Hematopoietic multipotent progenitor cell treated with erythropoietin and hydrocortisone succinate and interleukin-3 and kit ligand, for 8 days (in vitro differentiated cells): ENCODE measurements around the gene EFL1.
A peak's percentile ranks its signal among the peaks of the same experiment; 100 is the strongest.
"Not testable (repeated sequence)": the region's sequence is repeated elsewhere in the genome, so short reads cannot be mapped to it uniquely, and the experiment has no call there.

ENCODE experiments used
- DNase-seq: peaks from one replicate; pipeline ENCODE4 v3.0.0-alpha.2; 2015

Gene EFL1

DNA sequence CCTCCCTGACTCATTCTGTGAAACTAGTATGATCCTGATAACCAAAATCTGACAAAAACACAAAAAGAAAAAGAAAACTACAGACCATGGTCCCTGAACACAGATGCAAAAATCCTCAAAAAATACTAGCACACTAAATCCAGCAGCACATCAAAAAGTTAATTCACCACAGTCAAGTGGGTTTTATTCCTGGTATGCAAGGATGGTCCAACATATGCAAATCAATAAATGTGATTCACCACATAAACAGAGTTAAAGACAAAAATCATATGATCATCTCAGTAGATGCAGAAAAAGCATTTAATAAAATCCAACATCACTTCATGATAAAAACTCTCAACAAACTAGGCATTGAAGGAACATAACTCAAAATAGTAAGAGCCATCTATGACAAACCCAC is 12.9 kb upstream of the EFL1 start:
- DNase-seq: no peak

DNA sequence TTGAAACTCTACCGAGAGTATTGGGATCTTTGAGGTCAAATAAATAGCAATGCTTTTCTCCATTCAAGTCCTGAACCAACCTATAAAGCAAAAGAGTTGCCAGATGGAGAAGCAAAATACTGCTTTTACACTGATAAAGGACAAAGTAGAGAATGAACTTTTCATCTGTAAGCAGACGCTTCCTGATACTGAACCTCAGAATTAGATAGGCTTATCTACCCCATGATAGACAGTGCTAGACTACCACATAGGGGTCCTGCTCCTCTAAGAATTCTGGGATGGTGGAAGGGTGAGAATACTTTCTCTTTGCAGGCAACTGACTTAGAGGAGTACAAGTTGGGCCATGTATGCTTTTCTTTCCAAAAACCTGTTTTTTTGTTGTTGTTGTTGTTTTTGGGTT is 9.6 kb upstream of the EFL1 start:
- peak; percentile 75 for DNase-seq

DNA sequence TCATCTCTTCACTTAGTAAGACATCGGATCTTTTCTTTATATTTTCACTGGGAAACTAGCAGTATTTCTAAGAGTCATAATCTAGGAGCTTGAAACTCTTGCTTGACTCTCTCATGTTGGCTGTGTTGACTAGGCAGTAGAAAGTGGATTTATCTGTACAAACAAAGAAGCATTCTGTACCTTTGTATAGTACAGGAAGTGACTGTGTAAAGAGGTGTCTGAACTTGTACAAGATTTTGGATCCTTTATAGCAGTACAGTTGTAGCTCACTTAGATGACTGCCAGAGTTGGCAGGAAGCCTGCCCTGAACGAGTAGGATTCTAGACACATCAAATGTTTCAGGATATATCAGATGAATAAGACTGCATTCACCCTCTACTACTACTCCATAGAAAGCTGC is 5.9 kb upstream of the EFL1 start:
- DNase-seq: not testable (repeated sequence)

GRCh38 chr15:82267137-82267536 is 4.6 kb upstream of the EFL1 start:
- peak; percentile 60 for DNase-seq

DNA sequence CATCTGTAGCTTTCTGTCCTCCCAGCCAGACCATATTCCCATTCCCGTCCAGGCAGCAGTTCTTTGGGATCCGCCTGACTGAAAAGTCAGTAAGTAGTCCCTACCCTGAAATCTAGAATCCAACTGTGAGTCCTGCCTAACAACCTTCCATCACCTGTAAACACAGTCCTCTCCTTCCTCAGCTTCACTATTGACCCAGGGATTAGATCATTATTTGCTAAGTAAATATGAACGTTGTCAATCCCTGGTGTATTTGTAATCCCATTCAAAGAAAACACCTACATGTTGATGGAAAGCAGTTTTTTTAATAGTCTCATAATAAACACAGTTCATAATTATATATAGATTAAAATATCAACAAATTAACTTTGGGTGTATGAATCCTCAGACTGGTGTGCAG is 816 bp upstream of the EFL1 start:
- no peak for DNase-seq

- DNase-seq: peak; percentile 61
Observed at GRCh38 chr15:82261566-82262421, 740 bp downstream of the EFL1 start.

GRCh38 chr15:82248261-82248660 is 14.3 kb downstream of the EFL1 start:
- not testable (repeated sequence) for DNase-seq

DNA sequence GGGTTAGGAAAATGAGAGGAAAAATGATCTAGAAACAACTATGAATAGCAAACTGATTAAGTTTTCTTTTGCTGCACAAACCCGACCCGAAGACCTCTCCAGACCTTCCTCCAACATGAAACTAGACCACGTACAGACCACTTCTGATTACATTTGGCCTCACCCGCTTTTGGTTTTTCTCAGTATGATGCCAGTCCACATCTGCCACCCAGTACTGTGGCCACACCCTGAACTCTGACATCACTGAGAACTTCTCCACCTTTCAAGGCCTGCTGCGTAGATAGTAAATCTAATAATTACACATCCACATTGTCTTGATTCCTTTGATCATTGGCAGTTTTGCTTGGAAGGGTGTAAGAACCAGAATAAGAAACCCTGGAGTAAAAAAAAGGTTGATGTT is 16.6 kb downstream of the EFL1 start:
- DNase-seq: peak; percentile 70

GRCh38 chr15:82243644-82244043 is 18.9 kb downstream of the EFL1 start:
- DNase-seq: not testable (repeated sequence)

- DNase-seq: not testable (repeated sequence)
Observed at GRCh38 chr15:82241836-82242499, 20.6 kb downstream of the EFL1 start.

DNA sequence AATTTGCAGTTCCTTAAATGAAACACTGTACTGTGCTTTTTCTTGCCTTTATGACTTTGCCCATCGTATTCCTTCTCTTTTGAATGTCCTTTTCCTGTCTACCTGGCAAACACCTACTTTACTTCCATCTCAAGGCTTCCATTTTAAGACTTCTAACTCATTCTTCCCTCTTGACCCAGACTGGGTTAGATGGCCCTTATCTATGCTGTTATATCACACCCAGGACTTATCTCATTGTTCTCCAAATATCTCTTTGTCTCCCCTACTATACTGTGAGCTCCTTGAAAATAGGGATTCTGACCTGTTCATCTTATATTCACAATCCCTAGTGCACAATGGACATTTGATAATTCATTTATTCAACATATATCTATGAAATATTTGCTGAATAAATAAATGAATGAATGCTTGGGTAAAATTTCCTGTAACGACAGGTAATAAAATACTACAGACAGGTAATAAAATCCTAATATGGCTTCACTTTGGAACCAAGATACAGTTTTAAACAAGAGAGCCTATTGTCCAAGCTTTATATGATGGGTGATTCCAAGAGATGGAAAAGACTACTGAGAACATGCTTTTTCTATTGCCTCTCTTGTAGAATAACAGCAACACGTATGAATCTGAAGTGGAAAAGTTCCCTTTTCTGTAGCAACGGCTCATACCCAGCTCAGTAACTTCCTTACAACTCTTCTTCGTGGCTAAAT is 22.7 kb downstream of the EFL1 start:
- no peak for DNase-seq

- not testable (repeated sequence) for DNase-seq
Observed at GRCh38 chr15:82237944-82238534, 24.5 kb downstream of the EFL1 start.

DNA sequence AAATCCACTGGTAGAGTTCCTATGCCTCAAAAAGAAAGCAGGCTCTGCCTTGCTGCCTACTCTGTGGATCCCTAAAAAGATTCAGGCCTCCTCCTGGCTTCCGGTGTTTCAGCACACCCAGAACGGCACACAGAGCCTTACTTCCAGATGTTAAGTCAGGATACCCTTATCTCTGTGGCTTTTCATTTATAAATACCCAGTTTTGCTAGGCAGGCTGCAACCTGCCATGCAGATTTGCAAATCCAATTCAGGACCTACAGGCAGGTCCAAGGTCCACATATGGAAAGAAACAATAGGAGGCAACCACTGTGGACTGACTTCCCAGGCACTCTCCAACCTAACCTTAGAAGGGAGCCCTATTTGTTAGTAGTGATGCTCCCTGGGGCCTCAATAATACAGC is 30.7 kb downstream of the EFL1 start:
- peak; percentile 78 for DNase-seq

- DNase-seq: no peak
Observed at GRCh38 chr15:82231233-82231632, 31.3 kb downstream of the EFL1 start.

GRCh38 chr15:82228750-82229149 is 33.8 kb downstream of the EFL1 start:
- peak; percentile 16 for DNase-seq

GRCh38 chr15:82221535-82221934 is 41.0 kb downstream of the EFL1 start:
- DNase-seq: peak; percentile 67

DNA sequence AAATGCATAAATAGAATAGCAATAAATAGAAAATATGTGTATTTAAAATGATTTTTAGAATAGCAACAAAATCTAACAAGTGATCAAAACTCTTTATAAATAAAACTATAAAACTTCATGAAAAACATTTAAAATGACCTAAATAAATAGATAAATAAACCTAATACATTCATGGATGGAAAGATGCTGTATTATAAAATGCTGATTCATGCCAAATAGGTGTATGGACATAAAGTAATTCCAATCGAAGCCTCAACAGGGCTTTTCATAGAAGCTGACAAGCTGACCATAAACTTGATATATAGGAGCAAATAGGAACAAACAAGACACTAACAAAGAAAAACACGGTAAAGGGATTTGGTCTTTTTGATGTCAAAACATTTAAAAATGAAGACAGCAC is 46.4 kb downstream of the EFL1 start:
- not testable (repeated sequence) for DNase-seq

DNA sequence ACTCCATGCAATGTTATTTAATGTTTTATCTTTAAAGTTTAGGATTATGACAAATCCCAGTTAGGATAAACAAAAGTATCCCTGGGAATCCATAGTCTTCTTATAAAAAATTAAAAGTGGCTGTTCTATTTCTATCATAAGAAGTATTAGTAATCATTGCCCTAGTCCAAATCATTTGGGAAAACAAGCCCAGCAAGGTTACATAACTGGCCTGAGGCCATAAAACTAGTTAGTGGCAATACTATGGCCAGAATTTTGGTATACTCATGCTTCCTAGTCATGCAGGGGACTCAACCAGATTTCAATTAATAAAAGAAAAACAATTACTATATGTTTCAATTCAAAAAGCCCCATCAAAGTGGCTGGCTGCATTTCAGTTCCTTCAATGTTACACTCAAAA is 50.3 kb downstream of the EFL1 start:
- DNase-seq: not testable (repeated sequence)

- DNase-seq: not testable (repeated sequence)
Observed at GRCh38 chr15:82210066-82210597, 52.4 kb downstream of the EFL1 start.

DNA sequence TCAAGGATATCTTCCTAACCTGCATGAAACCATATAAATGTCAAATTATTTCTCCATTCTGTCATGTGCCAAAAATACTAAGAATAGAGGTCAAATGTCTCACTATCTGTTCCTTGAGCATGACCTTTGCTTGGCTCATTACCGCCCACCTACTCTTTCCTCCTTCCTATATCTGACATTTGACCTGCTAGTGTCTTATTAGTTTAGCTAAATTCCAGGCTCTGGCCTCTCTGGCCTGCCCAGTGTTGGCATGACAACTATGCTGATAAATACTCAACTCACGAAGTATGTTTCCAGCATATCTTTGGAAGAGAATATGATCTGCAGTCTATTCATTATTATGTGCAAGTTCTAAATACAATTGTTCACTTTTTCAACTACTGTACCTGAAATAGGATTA is 58.0 kb downstream of the EFL1 start:
- DNase-seq: not testable (repeated sequence)

DNA sequence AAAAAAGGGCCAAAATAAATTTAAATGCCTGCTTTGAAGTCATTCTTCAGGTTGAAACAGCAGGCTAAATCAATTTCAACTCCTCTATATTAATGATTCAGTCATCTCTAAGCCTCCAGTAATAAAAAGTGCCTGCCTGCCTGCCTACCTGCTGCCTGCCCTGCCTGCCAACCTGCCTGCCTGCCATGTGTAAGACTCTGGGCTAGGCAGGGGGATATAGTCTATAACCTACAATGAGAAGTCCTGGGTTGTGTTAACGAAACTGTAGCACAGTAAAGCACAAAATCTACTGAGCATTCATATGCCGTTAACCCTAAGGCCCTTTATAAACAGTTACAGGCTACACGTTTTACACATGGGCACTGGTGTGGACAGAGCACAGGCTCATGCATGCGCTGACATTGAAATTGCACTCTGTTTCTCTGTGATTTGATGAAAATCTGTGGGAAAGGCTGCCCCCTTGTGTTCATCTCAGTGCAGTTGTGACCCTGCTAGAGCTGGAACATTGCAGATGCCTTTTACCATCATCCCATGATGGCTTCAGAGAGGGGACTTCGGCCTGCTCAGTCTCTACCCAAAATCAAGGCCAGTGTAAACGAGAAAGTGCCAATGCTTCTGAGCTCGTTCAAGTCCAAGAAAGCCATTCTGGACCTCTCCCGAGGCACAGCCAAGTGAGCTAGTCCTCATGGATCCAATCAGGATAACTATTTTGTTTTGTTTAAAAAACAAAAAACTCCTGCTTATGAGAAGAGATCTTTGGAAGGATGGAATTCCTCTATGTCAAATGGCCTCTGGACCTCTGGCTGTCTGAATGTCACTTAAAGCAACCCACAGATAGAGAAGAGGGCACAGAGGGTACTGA is 64.6 kb downstream of the EFL1 start:
- DNase-seq: peak; percentile 75

- no peak for DNase-seq
Observed at GRCh38 chr15:82196353-82196752, 66.2 kb downstream of the EFL1 start.
